Hepatocyte (in vitro differentiated cells): ENCODE measurements around the gene MET.

Experiments
- CTCF ChIP-seq: fragments of 200-600 bp; sonication (generic); IDR thresholded peaks from 2 replicates; pipeline ENCODE4 v1.5.1; 2016; ENCODE audit warnings: antibody characterized with exemption, mild to moderate bottlenecking; ENCODE audit not compliant: poor library complexity
- EZH2 ChIP-seq: fragments of 200-600 bp; sonication (generic); IDR thresholded peaks from 2 replicates; pipeline ENCODE4 v1.6.1; 2016; ENCODE audit warnings: antibody characterized with exemption, mild to moderate bottlenecking, borderline replicate concordance

GRCh38 chr7:116785843-116786242 is 113.8 kb downstream of the MET start:
- TF ChIP-seq CTCF (no peak), EZH2 (no peak)
